Measurements from ENCODE around the gene HAUS2.

The HAUS2 gene

GRCh38 chr15:42575188-42576039 lies 26.8 kb downstream of the HAUS2 start, which contains the start of gene STARD9:
STARD9 (plus strand) TSS chr15:42575606; CDS start chr15:42575716, 110 bp downstream.
- DNase-seq (ENCODE audit: low spot score): peak; percentile 98
- in situ Hi-C loops (cut with MboI; ENCODE audit: low sequenced_read_pairs, unreplicated experiment): no loop called here
- no peak for TF ChIP-seq CTCF (IDR thresholded peaks at IDR 0.05; ENCODE audit: borderline replicate concordance, control extremely low read depth, extremely low read depth, insufficient read depth, missing control alignments)

- peak; percentile 22 for DNase-seq (ENCODE audit: low spot score)
- in situ Hi-C loops (cut with MboI; ENCODE audit: low sequenced_read_pairs, unreplicated experiment): no loop called here
Observed at GRCh38 chr15:42576040-42576594, 27.5 kb downstream of the HAUS2 start.

GRCh38 chr15:42576776-42577175 lies 28.1 kb downstream of the HAUS2 start:
- DNase-seq (ENCODE audit: low spot score): peak; percentile 51
- TF ChIP-seq CTCF (IDR thresholded peaks at IDR 0.05; ENCODE audit: borderline replicate concordance, control extremely low read depth, extremely low read depth, insufficient read depth, missing control alignments): no peak
- in situ Hi-C loops (cut with MboI; ENCODE audit: low sequenced_read_pairs, unreplicated experiment): no loop called here

More at GRCh38 chr15:42576040-42576594, 27.5 kb downstream of the HAUS2 start:
- no peak for TF ChIP-seq CTCF (IDR thresholded peaks at IDR 0.05; ENCODE audit: borderline replicate concordance, control extremely low read depth, extremely low read depth, insufficient read depth, missing control alignments)

GRCh38 chr15:42577514-42578031 lies 28.9 kb downstream of the HAUS2 start:
- peak; percentile 36 for DNase-seq (ENCODE audit: low spot score)
- in situ Hi-C loops (cut with MboI; ENCODE audit: low sequenced_read_pairs, unreplicated experiment): no loop called here
- TF ChIP-seq CTCF (IDR thresholded peaks at IDR 0.05; ENCODE audit: borderline replicate concordance, control extremely low read depth, extremely low read depth, insufficient read depth, missing control alignments): no peak

- TF ChIP-seq CTCF (IDR thresholded peaks at IDR 0.05; ENCODE audit: borderline replicate concordance, control extremely low read depth, extremely low read depth, insufficient read depth, missing control alignments): no peak
- DNase-seq (ENCODE audit: low spot score): no peak
- in situ Hi-C loops (cut with MboI; ENCODE audit: low sequenced_read_pairs, unreplicated experiment): no loop called here
Observed at GRCh38 chr15:42578984-42579537, 30.4 kb downstream of the HAUS2 start.

GRCh38 chr15:42581272-42581730 lies 32.7 kb downstream of the HAUS2 start:
- no peak for TF ChIP-seq CTCF (IDR thresholded peaks at IDR 0.05; ENCODE audit: borderline replicate concordance, control extremely low read depth, extremely low read depth, insufficient read depth, missing control alignments)
- in situ Hi-C loops (cut with MboI; ENCODE audit: low sequenced_read_pairs, unreplicated experiment): no loop called here
- peak; percentile 81 for DNase-seq (ENCODE audit: low spot score)

Data from GM13976 (cell line).